ENCODE measurements around the gene BRICD5. TPM values are rescaled to one million over a fixed set of nuclear protein-coding genes. Genes with fewer than 3 reads are reported as not detected.
A peak's percentile ranks its signal among the peaks of the same experiment; 100 is the strongest.

The BRICD5 gene
- total and polyA plus RNA-seq, 8 donors = 2.6 to 78.8 (median 9.7) TPM

- no peaks in the 10 kb centered on the region for H3K27me3 ChIP-seq
- peaks cover 69 to 100% (median 100%) of the 10 kb centered on the region in 4 donors for H3K36me3 ChIP-seq
- H3K9me3 ChIP-seq = no peaks in the 10 kb centered on the region
- intact Hi-C loops (cut with DNase I; ENCODE audit: low total_unique reads) = no loop called here
- WGBS, 5 donors = 84 to 92% (median 88%) methylated on average over 29 to 47 of the region's 47 CpGs
- no peak for DNase-seq
- peak overlapping the region in 3 of 5 donors; percentile 43 to 69 (median 66) for H3K27ac ChIP-seq
- peaks cover 0 to 7% (median 3%) of the 10 kb centered on the region in 4 donors for H3K4me1 ChIP-seq
- TF ChIP-seq POLR2AphosphoS5 (IDR thresholded peaks at IDR 0.05) = no peak
- TF ChIP-seq CTCF (IDR thresholded peaks at IDR 0.05) = no peak
- no peak for TF ChIP-seq EP300 (IDR thresholded peaks at IDR 0.05)
- TF ChIP-seq POLR2A (IDR thresholded peaks at IDR 0.05) = no peak
- peak overlapping the region; percentile 16 to 31 (median 25) for H3K4me3 ChIP-seq
Observed at GRCh38 chr16:2170587-2171435, 39.9 kb downstream of the BRICD5 start.

- DNase-seq = no peak
- 66 to 90% (median 85%) methylated on average over 8 to 18 of the region's 18 CpGs for WGBS, 5 donors
- TF ChIP-seq POLR2A (IDR thresholded peaks at IDR 0.05) = no peak
- no peak for TF ChIP-seq CTCF (IDR thresholded peaks at IDR 0.05)
- TF ChIP-seq POLR2AphosphoS5 (IDR thresholded peaks at IDR 0.05) = no peak
- no peak for TF ChIP-seq EP300 (IDR thresholded peaks at IDR 0.05)
- Histone ChIP-seq H3K27me3 (no peaks in the 10 kb centered on the region), H3K27ac (peak overlapping the region in 4 of 5 donors; percentile 43 to 69 (median 54)), H3K36me3 (peaks cover 64 to 96% (median 96%) of the 10 kb centered on the region in 4 donors), H3K4me3 (peak overlapping the region; percentile 16 to 31 (median 25)), H3K4me1 (peaks cover 0 to 7% (median 3%) of the 10 kb centered on the region in 4 donors), H3K9me3 (no peaks in the 10 kb centered on the region)
- intact Hi-C loops (cut with DNase I; ENCODE audit: low total_unique reads) = no loop called here
Observed at GRCh38 chr16:2170080-2170479, 40.6 kb downstream of the BRICD5 start.

GRCh38 chr16:2167068-2167638 lies 43.5 kb downstream of the BRICD5 start:
- Histone ChIP-seq H3K4me3 (no peak overlapping the region), H3K9me3 (no peaks in the 10 kb centered on the region), H3K27me3 (no peaks in the 10 kb centered on the region), H3K36me3 (peaks cover 37 to 75% (median 67%) of the 10 kb centered on the region in 4 donors), H3K27ac (no peak overlapping the region), H3K4me1 (peaks cover 9 to 20% (median 19%) of the 10 kb centered on the region in 4 donors)
- intact Hi-C loops (cut with DNase I; ENCODE audit: low total_unique reads) = no loop called here
- DNase-seq = no peak
- WGBS, 5 donors = 86 to 93% (median 87%) methylated on average over 7 to 18 of the region's 18 CpGs
- no peak for TF ChIP-seq EP300 (IDR thresholded peaks at IDR 0.05)
- TF ChIP-seq CTCF (IDR thresholded peaks at IDR 0.05) = no peak
- no peak for TF ChIP-seq POLR2AphosphoS5 (IDR thresholded peaks at IDR 0.05)
- TF ChIP-seq POLR2A (IDR thresholded peaks at IDR 0.05) = no peak

GRCh38 chr16:2166263-2167067 lies 44.2 kb downstream of the BRICD5 start:
- no peak overlapping the region for H3K27ac ChIP-seq

More at GRCh38 chr16:2166263-2167067, 44.2 kb downstream of the BRICD5 start:
- intact Hi-C loops (cut with DNase I; ENCODE audit: low total_unique reads) = no loop called here
- TF ChIP-seq POLR2AphosphoS5 (IDR thresholded peaks at IDR 0.05) (no peak), EP300 (IDR thresholded peaks at IDR 0.05) (no peak), CTCF (IDR thresholded peaks at IDR 0.05) (no peak), POLR2A (IDR thresholded peaks at IDR 0.05) (no peak)
- Histone ChIP-seq H3K36me3 (peaks cover 37 to 68% (median 60%) of the 10 kb centered on the region in 4 donors), H3K27me3 (no peaks in the 10 kb centered on the region), H3K4me3 (no peak overlapping the region), H3K9me3 (no peaks in the 10 kb centered on the region), H3K4me1 (peaks cover 15 to 27% (median 26%) of the 10 kb centered on the region in 4 donors)
- no peak for DNase-seq
- WGBS, 5 donors = 90 to 94% (median 92%) methylated on average over 17 of the region's 17 CpGs
